Mesendoderm (in vitro differentiated cells): ENCODE results near the gene RCBTB1.

Experiments
- DNase-seq: peaks from one replicate; pipeline ENCODE4 v3.0.0; 2013
- H2AK5ac ChIP-seq: 2 replicates; pipeline ENCODE4 v1.6.1; 2013; ENCODE audit warnings: low read length, inconsistent platforms
- H2BK120ac ChIP-seq: 2 replicates; pipeline ENCODE4 v1.6.1; 2013; ENCODE audit warnings: low read depth, mild to moderate bottlenecking, low read length, moderate library complexity, mixed read lengths
- H2BK15ac ChIP-seq: replicated peaks from 2 replicates; pipeline ENCODE4 v1.6.1; 2013; ENCODE audit warnings: low read depth, mild to moderate bottlenecking, moderate library complexity
- H2BK5ac ChIP-seq: 2 replicates; pipeline ENCODE4 v1.6.1; 2013; ENCODE audit warnings: low read length, inconsistent platforms
- H3K18ac ChIP-seq: 2 replicates; pipeline ENCODE4 v1.6.1; 2013; ENCODE audit warnings: mild to moderate bottlenecking, low read length, mixed read lengths
- H3K23ac ChIP-seq: one replicate; pipeline ENCODE4 v1.6.1; 2013; ENCODE audit warnings: low read length
- H3K27ac ChIP-seq: 2 replicates; pipeline ENCODE4 v1.5.1; 2013; ENCODE audit warnings: low read depth, mild to moderate bottlenecking, inconsistent platforms, low read length, moderate library complexity
- H3K27me3 ChIP-seq: 2 replicates; pipeline ENCODE4 v1.6.1; 2013; ENCODE audit warnings: low read length, control low read depth, mild to moderate bottlenecking, inconsistent platforms; ENCODE audit not compliant: insufficient read depth, poor library complexity
- H3K36me3 ChIP-seq: 2 replicates; pipeline ENCODE4 v1.6.1; 2013; ENCODE audit warnings: low read length, inconsistent platforms; ENCODE audit not compliant: control insufficient read depth, insufficient read depth
- H3K4ac ChIP-seq: one replicate; pipeline ENCODE4 v1.6.1; 2013; ENCODE audit warnings: low read depth, mild to moderate bottlenecking, low read length, moderate library complexity
- H3K4me1 ChIP-seq: 2 replicates; pipeline ENCODE4 v1.6.1; 2013; ENCODE audit warnings: low read depth, low read length, inconsistent platforms; ENCODE audit not compliant: control insufficient read depth
- H3K4me2 ChIP-seq: 2 replicates; pipeline ENCODE4 v1.6.1; 2013; ENCODE audit warnings: low read length
- H3K4me3 ChIP-seq: 2 replicates; pipeline ENCODE4 v1.5.1; 2013; ENCODE audit warnings: mild to moderate bottlenecking, low read length
- H3K56ac ChIP-seq: one replicate; pipeline ENCODE4 v1.6.1; 2013; ENCODE audit warnings: low read length
- H3K79me1 ChIP-seq: 2 replicates; pipeline ENCODE4 v1.6.1; 2013; ENCODE audit warnings: low read length, inconsistent platforms
- H3K79me2 ChIP-seq: 2 replicates; pipeline ENCODE4 v1.6.1; 2013; ENCODE audit warnings: mild to moderate bottlenecking, low read length; ENCODE audit not compliant: control insufficient read depth, insufficient read depth
- H3K9ac ChIP-seq: 2 replicates; pipeline ENCODE4 v1.6.1; 2013; ENCODE audit warnings: low read length, inconsistent platforms
- H4K5ac ChIP-seq: one replicate; pipeline ENCODE4 v1.6.1; 2013; ENCODE audit warnings: low read length
- H4K8ac ChIP-seq: one replicate; pipeline ENCODE4 v1.6.1; 2013; ENCODE audit warnings: low read depth, mild to moderate bottlenecking, control low read depth, low read length, moderate library complexity
- WGBS: extraction: QIAGEN DNeasy Blood & Tissue Kit; methylation state at CpG from one replicate; pipeline ENCODE4 v1.1.7; 2013; ENCODE audit warnings: low lambda C conversion rate, missing lambda C conversion rate; ENCODE audit not compliant: insufficient coverage; ENCODE audit errors: extremely low coverage; 5-methylcytosine and 5-hydroxymethylcytosine counted together

RCBTB1 gene

GRCh38 chr13:49532593-49532992 lies 52.8 kb downstream of the RCBTB1 start:
- Histone ChIP-seq H2BK15ac (no peak overlapping the region), H3K79me2 (no peaks in the 10 kb centered on the region), H3K4me3 (no peak overlapping the region), H3K4ac (no peak overlapping the region), H2AK5ac (no peak overlapping the region), H3K4me2 (no peak overlapping the region), H3K56ac (no peak overlapping the region), H3K36me3 (no peaks in the 10 kb centered on the region), H3K27me3 (no peaks in the 10 kb centered on the region), H4K5ac (no peak overlapping the region), H3K79me1 (no peaks in the 10 kb centered on the region), H3K23ac (no peak overlapping the region), H3K27ac (no peak overlapping the region), H3K4me1 (no peaks in the 10 kb centered on the region), H4K8ac (no peak overlapping the region), H2BK5ac (no peak overlapping the region), H2BK120ac (no peak overlapping the region), H3K9ac (no peak overlapping the region), H3K18ac (no peak overlapping the region)
- DNase-seq = no peak
- WGBS = no CpG with 5 or more reads among the region's 1 CpG

- Histone ChIP-seq H3K4ac (no peak overlapping the region), H3K27me3 (no peaks in the 10 kb centered on the region), H3K4me3 (no peak overlapping the region), H2AK5ac (no peak overlapping the region), H2BK120ac (no peak overlapping the region), H3K18ac (no peak overlapping the region), H3K4me1 (no peaks in the 10 kb centered on the region), H3K4me2 (no peak overlapping the region), H3K79me1 (no peaks in the 10 kb centered on the region), H3K9ac (no peak overlapping the region), H2BK5ac (no peak overlapping the region), H3K27ac (no peak overlapping the region), H3K36me3 (no peaks in the 10 kb centered on the region), H3K56ac (no peak overlapping the region), H4K5ac (no peak overlapping the region), H3K23ac (no peak overlapping the region), H2BK15ac (no peak overlapping the region), H4K8ac (no peak overlapping the region), H3K79me2 (no peaks in the 10 kb centered on the region)
- no peak for DNase-seq
- WGBS = no CpG with 5 or more reads among the region's 7 CpGs
Measured at GRCh38 chr13:49530457-49530856, 54.9 kb downstream of the RCBTB1 start.

- H3K56ac ChIP-seq = no peak overlapping the region
- no peak overlapping the region for H4K5ac ChIP-seq
- no peaks in the 10 kb centered on the region for H3K4me1 ChIP-seq
- no peak overlapping the region for H3K27ac ChIP-seq
- no peaks in the 10 kb centered on the region for H3K79me1 ChIP-seq
- H4K8ac ChIP-seq = no peak overlapping the region
- H2BK5ac ChIP-seq = no peak overlapping the region
- no peaks in the 10 kb centered on the region for H3K36me3 ChIP-seq
- no peak overlapping the region for H3K4me2 ChIP-seq
- no peak overlapping the region for H3K9ac ChIP-seq
- H2BK120ac ChIP-seq = no peak overlapping the region
- H2AK5ac ChIP-seq = no peak overlapping the region
- H3K27me3 ChIP-seq = no peaks in the 10 kb centered on the region
- H3K23ac ChIP-seq = no peak overlapping the region
- no peak for DNase-seq
- WGBS = no CpG with 5 or more reads among the region's 1 CpG
- H3K4ac ChIP-seq = no peak overlapping the region
- no peak overlapping the region for H3K4me3 ChIP-seq
- H3K79me2 ChIP-seq = no peaks in the 10 kb centered on the region
- H2BK15ac ChIP-seq = no peak overlapping the region
- no peak overlapping the region for H3K18ac ChIP-seq
Measured at GRCh38 chr13:49528161-49528560, 57.2 kb downstream of the RCBTB1 start.

GRCh38 chr13:49527123-49527522 lies 58.2 kb downstream of the RCBTB1 start:
- no peak overlapping the region for H3K23ac ChIP-seq
- H3K4me3 ChIP-seq = no peak overlapping the region
- H3K56ac ChIP-seq = no peak overlapping the region
- H3K18ac ChIP-seq = no peak overlapping the region
- H2BK120ac ChIP-seq = no peak overlapping the region
- no peaks in the 10 kb centered on the region for H3K79me1 ChIP-seq
- H3K27ac ChIP-seq = no peak overlapping the region
- H2AK5ac ChIP-seq = no peak overlapping the region
- no peaks in the 10 kb centered on the region for H3K27me3 ChIP-seq
- no peak overlapping the region for H3K9ac ChIP-seq
- H4K5ac ChIP-seq = no peak overlapping the region
- DNase-seq = no peak
- H3K36me3 ChIP-seq = no peaks in the 10 kb centered on the region
- no peak overlapping the region for H2BK5ac ChIP-seq
- WGBS = no CpG with 5 or more reads among the region's 2 CpGs
- H3K4me2 ChIP-seq = no peak overlapping the region
- H2BK15ac ChIP-seq = no peak overlapping the region
- no peak overlapping the region for H3K4ac ChIP-seq
- H3K79me2 ChIP-seq = no peaks in the 10 kb centered on the region
- no peaks in the 10 kb centered on the region for H3K4me1 ChIP-seq
- no peak overlapping the region for H4K8ac ChIP-seq

- Histone ChIP-seq H4K8ac (no peak overlapping the region), H2BK15ac (no peak overlapping the region), H3K9ac (no peak overlapping the region), H3K4me1 (no peaks in the 10 kb centered on the region), H3K56ac (no peak overlapping the region), H3K79me1 (no peaks in the 10 kb centered on the region), H2AK5ac (no peak overlapping the region), H2BK120ac (no peak overlapping the region), H3K79me2 (no peaks in the 10 kb centered on the region), H2BK5ac (no peak overlapping the region), H3K36me3 (no peaks in the 10 kb centered on the region), H3K4me3 (no peak overlapping the region), H3K27me3 (no peaks in the 10 kb centered on the region), H3K4me2 (no peak overlapping the region), H3K4ac (no peak overlapping the region), H3K23ac (no peak overlapping the region), H3K27ac (no peak overlapping the region), H3K18ac (no peak overlapping the region), H4K5ac (no peak overlapping the region)
- no peak for DNase-seq
- WGBS = no CpG with 5 or more reads among the region's 5 CpGs
Measured at GRCh38 chr13:49524740-49525501, 60.4 kb downstream of the RCBTB1 start.

GRCh38 chr13:49521224-49521623 lies 64.1 kb downstream of the RCBTB1 start:
- H3K79me1 ChIP-seq = no peaks in the 10 kb centered on the region
- no peak overlapping the region for H2BK15ac ChIP-seq
- no peak overlapping the region for H2BK5ac ChIP-seq
- no peak overlapping the region for H3K18ac ChIP-seq
- H3K4me3 ChIP-seq = no peak overlapping the region
- WGBS = no CpG with 5 or more reads among the region's 4 CpGs
- H4K8ac ChIP-seq = no peak overlapping the region
- H2BK120ac ChIP-seq = no peak overlapping the region
- H3K4ac ChIP-seq = no peak overlapping the region
- no peaks in the 10 kb centered on the region for H3K4me1 ChIP-seq
- no peaks in the 10 kb centered on the region for H3K36me3 ChIP-seq
- no peak for DNase-seq
- no peaks in the 10 kb centered on the region for H3K79me2 ChIP-seq
- H3K4me2 ChIP-seq = no peak overlapping the region
- no peak overlapping the region for H4K5ac ChIP-seq
- H3K27me3 ChIP-seq = no peaks in the 10 kb centered on the region
- H3K56ac ChIP-seq = no peak overlapping the region
- H3K9ac ChIP-seq = no peak overlapping the region
- H2AK5ac ChIP-seq = no peak overlapping the region
- H3K23ac ChIP-seq = no peak overlapping the region
- H3K27ac ChIP-seq = no peak overlapping the region
